GM21515 (cell line): Measurements from ENCODE around the gene CITED4.

Experiments
- ATAC-seq: cut with Tn5 transposase; IDR thresholded peaks from one replicate; pipeline ENCODE4 v1.9.1; 2021; ENCODE audit not compliant: unreplicated experiment

CITED4 gene

GRCh38 chr1:40886318-40887011 is 24.3 kb upstream of the CITED4 start:
- ATAC-seq = no peak

GRCh38 chr1:40884055-40884795 is 22.1 kb upstream of the CITED4 start:
- no peak for ATAC-seq

DNA sequence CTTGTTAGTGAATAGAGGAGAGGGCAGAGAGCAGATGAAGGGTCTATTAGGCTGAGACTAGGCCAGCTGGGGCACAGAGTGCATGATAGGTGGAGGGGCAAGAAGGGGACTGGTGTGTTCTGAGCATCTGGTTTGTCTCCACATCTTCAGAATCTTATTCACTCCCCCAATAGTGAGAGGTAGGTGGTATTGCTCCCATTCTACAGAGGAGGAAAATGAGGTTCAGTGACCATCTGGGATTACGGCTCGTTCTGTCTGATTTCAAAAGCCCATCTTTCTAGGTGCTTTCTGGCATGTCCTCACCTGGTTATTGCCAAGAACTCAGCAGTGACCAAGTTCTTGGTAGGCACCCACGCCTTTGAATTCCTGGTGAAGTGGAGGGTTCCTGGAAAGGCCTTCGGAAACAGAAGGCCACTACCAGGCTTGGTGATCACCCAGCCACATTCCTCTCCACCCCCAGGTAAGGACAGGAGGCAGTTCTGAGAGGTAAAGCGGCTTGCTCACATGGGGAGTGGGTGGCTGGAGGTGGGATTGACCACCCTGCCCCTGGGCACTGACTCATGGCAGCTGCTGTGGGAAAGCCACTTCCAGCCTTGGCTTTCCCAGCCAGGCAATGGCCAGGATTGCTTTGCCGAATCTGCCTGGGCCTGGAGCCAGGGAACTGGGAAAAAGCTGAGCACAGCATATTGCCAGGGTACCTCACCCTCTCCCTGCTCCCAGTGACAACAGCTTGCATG is 18.8 kb upstream of the CITED4 start:
- no peak for ATAC-seq

DNA sequence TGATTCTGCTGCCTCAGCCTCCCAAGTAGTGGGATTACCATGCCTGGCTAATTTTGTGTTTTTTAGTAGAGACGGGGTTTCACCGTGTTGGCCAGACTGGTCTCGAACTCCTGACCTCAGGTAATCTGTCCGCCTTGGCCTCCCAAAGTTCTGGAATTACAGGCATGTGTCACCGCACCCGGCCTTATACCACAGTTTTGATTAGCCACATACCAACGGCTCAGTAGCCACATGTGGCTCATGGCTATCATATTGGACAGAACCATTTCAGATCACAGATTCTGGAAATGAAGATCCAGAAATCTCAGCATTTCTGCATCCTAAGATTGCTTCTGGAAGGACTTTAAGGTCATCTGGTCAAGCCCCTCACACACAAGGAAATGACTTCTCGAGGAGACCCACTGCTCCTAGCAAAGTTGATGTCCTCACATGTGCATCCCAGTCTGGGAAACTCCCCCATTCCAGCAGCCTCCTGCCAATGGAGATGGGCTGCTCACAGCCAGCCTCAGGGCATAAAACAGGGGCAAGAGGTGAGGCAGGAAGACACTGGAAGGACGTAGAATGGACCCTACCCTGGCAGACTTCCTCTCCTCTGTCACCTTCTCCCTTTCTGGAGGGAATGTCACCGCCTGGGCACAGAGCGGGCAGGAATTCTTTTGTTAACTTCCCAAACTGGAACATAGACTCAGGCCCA is 17.5 kb upstream of the CITED4 start:
- ATAC-seq = no peak

GRCh38 chr1:40878906-40879305 is 16.7 kb upstream of the CITED4 start:
- ATAC-seq = no peak

GRCh38 chr1:40877698-40878097 is 15.5 kb upstream of the CITED4 start:
- ATAC-seq = no peak

DNA sequence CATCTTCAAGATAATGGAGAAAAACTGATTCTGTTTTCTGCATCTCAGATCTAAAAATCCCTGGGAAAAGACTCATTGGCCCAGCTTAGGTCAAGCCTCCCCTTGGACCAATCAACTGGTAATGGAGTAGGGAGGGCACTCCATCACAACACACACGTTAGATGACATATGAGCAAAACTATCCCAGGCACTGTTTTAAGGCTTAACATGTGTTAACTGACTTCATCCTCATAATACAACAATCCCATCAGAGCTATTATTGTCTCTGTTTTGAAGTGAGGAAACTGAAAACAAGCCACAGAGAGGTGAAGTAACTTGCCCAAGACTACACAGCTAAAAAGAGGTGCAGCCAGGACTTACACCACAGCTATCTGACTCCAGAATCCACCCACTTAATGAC is 14.7 kb upstream of the CITED4 start:
- ATAC-seq = no peak

DNA sequence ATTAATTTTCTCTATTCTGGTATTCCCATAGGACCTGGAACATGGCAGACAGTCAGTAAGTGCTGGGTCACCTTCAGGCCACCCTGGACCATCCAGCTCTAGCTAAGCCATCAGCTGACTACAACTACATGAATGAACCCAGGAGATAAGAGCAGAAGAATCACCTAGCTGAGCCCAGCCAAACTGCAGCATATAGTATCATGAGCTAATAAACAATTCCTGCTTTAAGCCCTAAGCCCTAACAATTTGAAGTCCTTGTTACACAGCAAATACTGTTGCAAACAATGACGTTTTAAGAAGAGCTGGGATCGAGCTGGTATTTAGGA is 14.2 kb upstream of the CITED4 start:
- no peak for ATAC-seq

GRCh38 chr1:40873863-40874472 is 11.8 kb upstream of the CITED4 start:
- ATAC-seq = no peak

GRCh38 chr1:40872276-40872675 is 10.1 kb upstream of the CITED4 start:
- no peak for ATAC-seq

DNA sequence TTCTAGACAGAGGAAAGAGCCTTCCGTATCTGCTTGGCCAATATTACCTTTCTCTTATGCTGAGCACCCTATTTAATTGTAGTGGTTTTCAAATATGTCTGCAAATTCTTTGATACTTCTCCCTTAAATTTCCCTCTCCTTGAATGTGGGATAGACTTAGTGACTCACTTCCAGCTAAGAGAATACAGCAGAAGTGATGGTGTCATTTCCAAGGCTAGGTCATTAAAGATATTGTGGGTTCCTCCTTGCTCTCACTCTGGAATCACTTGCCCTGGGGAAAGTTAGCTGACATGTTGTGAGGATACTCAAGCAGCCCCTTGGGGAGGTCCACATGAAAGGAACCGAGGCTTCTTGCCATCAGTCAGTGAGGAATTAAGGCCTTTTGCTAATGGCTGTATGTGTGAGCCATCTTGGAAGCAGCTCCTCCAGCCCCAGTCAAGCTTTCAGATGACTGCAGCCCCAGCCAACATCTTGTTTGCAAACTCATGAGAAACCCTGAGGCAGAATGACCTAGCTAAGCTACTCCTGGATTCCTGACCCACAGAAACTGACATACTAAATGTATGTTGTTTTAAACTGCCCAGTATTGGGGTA is 8.1 kb upstream of the CITED4 start:
- ATAC-seq = no peak

DNA sequence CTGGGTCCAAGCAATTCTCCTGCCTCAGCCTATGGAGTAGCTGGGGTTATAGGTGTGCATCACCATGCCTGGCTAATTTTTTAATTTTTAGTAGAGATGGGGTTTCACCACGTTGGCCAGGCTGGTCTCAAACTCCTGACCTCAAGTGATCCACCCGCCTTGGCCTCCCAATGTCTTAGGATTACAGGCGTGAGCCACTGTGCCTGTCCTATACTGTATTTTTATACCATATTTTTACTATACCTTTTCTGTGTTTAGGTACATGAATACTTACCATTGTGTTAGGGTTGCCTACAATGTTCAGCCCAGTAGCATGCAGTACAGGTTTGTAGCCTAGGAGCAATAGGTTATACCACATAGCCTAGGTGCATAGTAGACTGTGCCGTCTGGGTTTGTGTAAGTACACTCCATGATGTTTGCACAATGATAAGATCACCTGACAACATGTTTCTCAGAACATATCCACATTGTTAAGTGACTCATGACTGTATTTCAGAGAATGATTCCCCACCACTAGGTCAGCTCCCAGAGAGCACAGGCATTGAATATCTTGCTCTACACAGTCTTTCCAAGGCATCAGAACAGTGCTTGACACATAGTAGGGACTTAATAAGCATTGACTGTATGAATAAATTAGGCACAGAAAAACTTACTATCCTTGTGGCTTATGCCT is 6.0 kb upstream of the CITED4 start:
- ATAC-seq = no peak

DNA sequence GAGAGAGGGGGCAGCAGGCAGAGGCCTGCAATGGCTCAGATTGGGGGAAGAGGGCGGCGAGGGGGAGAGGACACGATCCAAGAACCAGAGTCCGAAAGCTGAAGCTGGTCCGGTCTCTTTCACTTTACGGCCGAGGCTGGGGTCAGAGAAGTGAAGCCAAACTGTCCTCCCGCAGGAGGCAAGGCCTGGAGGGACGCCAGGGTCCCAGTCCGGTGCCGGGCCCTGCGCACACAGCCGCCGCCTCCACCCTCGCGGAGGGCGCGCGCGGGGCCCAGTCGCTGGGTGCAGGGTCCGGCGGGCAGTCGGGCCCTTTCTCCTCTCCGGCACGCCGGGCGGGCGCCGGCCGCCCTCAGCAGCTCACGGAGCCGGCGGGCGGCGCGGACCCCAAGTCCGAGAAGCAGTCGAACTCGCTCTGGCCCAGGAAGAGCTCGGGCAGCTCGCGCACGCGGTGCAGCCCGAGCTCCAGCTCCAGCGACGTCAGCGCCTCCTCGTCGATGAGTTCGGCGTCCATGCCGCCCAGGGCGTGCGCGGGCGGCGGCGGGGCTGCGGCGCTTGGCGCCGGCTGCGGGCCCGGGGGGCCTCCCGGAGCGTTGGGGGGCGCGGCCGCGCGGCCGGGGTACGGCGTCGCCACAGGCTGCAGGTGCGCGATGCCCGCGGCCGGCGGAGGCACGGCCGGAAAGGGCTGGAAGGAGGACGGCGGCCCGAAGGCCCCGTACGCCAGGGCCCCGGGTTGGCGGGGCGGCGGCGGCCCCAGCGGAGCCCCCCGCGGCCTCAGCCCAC is 749 bp downstream of the CITED4 start:
- ATAC-seq = peak; percentile 6

DNA sequence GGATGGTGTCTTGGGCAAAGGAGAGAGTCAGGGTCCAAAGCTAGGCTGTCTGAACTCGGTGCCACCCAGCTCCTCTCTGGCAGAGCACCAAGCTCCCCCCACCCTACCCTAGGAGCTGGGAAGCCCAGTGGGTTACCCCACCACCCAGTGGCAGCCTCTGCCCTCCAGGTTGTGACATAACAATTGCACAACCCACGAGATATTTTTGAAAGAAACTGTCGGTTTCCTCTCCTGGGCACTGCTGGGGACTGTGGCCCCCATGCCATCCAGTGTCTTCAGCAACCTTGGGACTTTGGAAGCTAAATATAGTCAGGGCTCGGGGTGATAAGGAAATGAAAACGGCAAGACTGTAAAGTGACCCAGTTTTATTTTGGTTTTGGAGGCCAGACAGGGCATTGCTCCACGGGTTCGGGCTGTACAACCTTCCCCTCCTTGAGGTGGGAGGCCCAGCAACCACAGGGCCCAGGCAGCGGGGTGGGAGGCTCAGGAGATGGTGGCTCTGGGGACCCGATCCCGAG is 1.4 kb downstream of the CITED4 start:
- no peak for ATAC-seq

- no peak for ATAC-seq
These were observed 3.2 kb downstream of the CITED4 start for GRCh38 chr1:40858856-40859416.

- no peak for ATAC-seq
These were observed 4.4 kb downstream of the CITED4 start for GRCh38 chr1:40857737-40858136.

DNA sequence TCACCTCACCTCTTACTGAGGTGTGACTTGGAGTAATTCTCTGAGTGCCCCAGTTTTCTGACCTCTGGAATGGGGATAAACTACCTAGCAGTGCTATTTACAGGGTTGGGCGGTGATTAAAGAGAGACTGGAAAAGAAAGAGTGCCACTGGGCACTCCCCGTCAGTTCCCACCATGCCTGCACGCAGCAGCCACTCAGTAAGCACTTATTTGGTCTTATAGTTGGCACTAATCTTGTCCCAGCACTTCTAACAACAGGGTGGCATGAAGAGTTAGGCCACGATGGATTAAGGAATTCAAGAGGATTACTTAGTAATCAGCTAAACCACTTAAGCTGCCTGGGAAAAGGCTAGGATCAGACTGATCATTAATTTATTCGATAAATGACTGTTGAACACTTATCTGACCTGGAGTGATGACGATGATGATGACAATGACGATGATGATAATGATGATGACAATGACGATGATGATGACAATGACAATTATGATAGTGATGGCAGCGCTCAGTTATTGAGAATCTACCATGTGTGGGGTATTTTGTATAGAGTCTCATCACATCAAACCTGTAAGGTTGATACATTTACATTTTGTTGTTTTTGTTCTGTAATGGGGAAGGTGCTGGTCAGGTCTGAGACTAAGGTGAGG is 5.4 kb downstream of the CITED4 start:
- ATAC-seq = no peak

GRCh38 chr1:40856116-40856515 is 6.0 kb downstream of the CITED4 start:
- ATAC-seq = no peak
